Stimulated activated CD4-positive, alpha-beta T cell treated with anti-CD3 and anti-CD28 coated beads, Interleukin-2, amount 100 ng/mL, for 48 hours (primary cell): ENCODE data around the gene ZNF292.
A peak's percentile ranks its signal among the peaks of the same experiment; 100 is the strongest.
"Not testable (repeated sequence)": the region's sequence is repeated elsewhere in the genome, so short reads cannot be mapped to it uniquely, and the experiment has no call there.

Experiments
- DNase-seq, 2 donors: peaks; one replicate each; pipeline ENCODE4 v3.0.0-alpha.2; 2020

Gene ZNF292

DNA sequence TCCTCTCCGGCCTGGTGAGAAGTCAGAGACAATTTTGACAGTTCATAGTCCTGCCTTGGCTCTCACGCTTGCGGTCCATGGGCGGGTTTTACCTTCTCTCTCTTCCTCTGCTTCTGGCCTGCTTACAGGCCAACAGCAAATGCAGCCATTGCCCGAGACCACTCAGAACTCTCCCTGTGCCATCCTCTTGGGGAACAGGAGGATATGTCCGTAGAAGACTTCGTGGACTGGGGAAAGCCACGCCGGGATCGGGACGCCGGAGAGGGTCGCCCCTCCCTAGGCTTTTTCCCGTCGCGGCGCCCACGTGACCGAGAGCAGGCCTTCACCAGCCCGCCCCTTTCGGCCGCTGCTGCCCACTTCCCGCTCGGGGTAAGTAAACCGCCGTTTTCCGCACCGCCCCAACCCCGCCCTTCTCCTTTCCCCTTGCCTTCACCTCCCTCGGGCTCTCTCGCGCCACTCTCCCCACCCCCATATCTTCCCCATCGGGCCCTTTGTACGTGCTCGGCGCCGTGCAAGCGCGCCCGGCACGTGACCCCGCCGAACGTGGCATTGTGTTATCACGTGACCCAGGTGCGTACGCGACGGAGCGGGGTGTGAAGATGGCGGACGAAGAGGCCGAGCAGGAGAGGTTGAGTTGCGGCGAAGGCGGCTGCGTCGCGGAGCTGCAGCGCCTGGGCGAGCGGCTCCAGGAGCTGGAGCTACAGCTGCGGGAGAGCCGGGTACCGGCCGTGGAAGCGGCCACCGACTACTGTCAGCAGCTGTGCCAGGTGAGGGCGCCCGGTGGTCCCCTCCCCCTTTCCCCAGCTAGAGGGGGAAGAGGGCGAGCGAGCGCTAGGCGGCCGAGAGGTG is at the start of gene ZNF292:
ZNF292 (plus strand) TSS at position 573 of the 849 bp plus-strand sequence; CDS start at position 600, 27 bp downstream.
- DNase-seq, result peak; percentile 94 to 96

DNA sequence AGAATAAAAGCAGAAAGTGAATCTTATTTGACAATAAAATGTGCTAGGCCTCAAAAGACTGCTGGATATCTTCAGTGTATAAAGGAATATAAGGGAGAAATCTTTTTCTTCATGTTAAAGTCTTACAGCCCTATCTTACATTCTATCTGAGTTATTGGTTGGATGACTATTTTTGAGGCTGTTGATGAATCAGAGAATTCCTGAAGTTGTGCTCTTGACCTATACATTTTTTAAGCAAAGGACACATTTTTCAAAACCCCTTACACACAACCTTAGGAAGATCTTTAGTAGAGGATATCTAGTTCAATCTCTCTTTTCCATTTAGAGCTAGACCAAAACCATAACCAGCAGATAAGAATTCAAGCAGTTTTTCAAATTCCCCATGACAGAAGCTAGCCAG is 49.5 kb upstream of the ZNF292 start:
- DNase-seq, result no peak

DNA sequence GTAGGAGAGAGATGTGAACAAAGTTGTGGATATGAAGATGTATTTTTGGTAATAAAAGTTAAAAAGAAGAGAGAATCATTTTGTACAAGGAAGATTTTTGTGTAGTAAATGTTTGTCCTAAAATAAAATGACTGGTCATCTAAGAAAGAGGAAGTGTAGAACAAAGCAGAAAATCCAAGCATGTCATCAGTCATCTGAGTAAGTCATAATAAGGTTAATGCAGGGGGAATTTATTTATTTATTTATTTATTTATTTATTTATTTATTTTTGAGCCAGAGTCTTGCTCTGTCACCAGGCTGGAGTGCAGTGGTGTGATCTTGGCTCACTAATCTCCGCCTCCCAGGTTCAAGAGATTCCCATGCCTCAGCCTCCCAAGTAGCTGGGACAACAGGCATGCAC is 44.7 kb upstream of the ZNF292 start:
- no peak for DNase-seq

DNA sequence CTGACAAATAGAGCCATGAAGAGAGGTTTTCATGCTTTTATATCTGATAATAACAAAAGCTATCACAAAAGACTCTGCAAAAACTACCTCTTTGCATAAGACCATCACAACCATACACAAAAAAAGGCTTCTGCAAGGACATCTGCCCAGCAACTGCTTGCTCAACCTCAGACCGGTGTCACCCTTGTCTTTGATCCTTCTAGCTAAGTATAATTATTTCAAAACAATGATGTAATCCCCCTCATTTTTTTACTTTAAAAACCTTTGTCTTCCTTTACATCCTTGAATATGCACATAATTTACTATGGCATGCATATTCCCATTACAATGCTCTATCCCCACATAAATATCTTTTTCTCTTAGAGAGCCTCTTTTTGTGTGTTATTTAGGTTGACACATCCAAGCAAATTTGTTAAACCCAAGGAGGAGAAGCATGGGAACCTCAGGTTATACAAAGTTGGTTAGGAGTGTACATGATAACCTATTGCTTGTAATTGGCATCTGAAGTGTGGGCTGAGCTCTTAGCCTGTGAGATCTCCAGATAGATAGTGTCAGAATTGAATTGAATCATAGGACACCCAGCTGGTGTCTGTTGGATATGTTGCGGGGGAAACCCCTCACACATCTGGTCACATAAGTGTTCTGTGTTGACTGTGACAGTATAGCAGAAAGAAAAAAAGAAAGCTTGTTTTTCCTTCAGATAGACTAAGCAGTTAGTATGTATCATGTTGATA is 39.8 kb upstream of the ZNF292 start:
- DNase-seq, result no peak

DNA sequence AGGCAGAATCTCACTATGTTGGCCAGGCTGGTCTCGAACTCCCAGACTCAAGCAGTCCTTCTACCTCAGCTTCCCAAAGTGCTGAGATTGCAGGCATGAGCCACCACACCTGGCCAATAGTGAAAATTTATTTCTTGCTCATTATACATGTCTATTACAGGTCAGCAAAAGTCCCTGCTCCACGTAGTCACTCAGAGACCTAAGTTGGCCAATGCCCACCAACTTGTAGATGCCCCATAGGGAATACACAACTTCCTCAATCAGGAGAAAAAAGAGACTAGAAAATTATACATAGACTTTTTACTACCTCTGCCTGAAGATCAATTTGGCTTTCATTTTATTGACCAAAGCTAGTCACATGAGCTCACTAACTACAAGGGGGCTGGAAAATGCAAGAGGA is 38.4 kb upstream of the ZNF292 start:
- no peak for DNase-seq

DNA sequence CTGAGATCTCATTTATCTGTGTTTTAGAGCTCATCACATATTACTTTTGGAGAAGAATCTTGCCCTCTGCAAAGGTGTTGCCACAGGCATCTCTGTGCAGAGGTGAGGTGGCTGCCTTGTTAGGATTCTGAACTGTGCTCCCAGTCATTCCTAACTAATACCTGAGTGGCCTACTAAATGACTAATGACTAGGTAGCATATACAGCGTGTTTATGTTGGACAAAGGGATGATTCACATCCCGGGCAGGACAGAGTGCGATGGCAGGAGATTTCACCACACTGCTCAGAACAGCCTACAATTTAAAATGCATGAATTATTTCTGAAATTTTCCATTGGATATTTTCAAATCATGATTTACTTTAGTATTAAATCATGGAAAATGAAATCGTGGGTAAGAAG is 37.3 kb upstream of the ZNF292 start:
- no peak for DNase-seq

DNA sequence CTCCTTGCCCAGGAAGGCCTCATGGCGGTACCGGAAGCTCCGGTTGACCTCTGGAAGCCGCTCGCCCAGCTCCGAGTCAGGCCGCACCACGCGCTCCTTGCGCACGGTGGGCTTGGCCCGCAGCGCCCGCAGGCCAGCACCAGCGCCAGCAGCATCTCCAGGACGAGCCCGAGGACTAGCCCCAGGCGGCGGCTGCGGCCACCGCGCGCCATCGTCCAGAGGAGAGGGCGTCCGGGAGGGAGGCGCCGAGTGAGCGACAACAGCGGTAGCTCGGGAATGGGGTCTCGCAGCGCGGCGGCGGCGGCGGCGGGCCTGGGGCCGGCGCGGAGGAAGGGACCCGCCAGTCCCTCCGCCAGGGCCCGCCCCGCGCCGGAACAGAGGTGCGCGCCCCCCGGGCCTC is 32.9 kb upstream of the ZNF292 start:
- no peak for DNase-seq

DNA sequence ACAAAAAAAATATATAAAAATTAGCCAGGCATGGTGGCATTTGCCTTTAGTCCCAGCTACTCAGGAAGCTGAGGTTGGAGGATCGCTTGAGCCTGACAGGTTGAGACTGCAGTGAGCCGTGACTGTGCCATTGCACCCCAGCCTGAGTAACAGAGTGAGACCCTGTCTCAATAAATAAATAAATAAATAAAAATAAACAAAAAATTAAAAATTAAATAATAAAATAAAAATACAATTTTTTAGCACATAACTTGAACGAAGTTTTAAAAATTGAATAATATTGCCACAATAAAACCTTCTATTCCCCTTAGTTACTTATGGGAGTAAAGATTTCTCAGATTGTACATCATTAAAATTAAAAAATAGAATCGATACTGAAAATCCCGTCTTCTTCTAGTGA is 31.3 kb upstream of the ZNF292 start:
- no peak for DNase-seq

DNA sequence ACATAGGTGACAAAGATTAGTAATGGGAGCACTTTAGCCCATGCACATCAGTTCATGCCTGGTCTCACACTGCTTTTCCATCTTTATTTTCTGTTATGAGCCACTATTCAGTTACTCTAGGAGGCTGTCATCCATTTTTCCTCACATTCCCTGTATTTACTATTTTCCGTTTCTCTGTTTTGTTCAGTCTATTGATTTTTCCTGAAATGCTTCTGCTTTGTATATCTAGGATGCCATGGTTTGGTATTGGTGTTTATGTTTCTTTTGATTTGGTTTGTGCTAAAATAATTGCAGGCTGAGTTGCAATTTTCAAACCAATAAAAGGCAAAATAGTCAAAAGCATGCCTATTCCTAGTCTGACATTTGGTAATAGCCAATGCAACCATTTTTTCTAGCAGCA is 28.9 kb upstream of the ZNF292 start:
- no peak for DNase-seq

DNA sequence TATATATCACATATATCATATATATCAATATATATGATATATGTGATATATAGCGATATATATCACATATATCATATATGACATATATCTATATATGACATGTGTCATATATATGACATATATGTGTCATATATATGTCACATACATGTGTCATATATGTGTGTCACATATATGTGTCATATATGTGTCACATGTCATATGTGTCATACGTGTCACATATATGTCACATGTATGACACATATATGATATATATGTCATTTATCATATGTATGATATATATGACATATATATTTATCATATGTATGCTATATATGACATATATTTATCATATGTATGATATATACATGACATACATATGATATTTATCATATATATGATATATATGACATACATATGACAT is 27.6 kb upstream of the ZNF292 start:
- DNase-seq, result no peak

DNA sequence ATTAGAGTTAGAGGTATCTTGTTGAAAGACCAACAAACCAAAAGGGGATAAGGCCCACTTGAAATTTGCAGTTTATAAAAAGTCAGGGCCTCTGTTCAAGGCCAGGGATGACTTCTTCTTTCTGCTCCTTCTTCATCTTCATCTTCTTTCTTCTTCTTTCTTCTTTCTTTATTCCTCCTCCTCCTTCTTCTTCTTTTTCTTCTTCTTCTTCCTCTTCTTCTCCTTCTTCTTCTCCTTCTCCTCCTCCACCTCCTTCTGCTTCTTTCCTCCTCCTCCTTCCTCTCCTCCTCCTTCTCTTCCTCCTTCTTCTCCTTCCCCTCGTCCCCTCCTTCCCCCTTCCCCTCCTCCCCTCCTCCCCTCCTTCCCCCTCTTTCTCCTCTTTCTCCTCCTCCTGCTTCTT is 18.4 kb upstream of the ZNF292 start:
- no peak for DNase-seq

DNA sequence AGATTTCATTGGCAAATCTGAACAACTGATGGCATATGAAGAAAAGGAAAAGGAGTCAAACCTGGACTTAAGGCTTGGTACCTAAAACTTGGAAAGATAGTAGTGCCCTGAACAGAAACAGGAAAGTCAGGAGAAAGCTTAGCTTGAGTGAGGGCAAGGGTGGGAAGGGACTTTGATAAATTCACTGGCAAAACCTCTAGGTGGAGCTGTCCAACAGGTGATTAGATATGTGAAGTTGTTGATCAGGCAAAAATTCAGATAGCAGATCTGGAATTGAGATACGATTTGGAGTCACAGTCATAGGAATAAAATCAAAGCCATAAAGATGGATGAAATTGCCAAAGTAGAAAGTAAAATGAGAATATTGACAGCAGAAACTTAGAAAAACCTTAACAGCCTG is 16.1 kb upstream of the ZNF292 start:
- peak in 1 of 2 donors; percentile 47 for DNase-seq

DNA sequence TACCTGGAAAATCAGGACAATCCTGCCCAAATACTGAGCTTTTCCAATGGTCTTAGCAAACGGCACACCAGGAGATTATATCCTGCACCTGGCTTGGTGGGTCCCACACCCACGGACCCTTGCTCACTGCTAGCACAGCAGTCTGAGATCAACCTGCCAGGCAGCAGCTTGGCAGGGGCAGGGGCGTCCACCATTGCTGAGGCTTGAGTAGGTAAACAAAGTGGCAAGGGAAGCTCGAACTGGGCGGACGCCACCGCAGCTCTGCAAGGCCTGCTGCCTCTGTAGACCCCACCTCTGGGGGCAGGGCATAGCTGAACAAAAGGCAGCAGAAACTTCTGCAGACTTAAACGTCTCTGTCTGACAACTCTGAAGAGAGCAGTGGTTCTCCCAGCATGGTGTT is 15.4 kb upstream of the ZNF292 start:
- DNase-seq, result not testable (repeated sequence)

DNA sequence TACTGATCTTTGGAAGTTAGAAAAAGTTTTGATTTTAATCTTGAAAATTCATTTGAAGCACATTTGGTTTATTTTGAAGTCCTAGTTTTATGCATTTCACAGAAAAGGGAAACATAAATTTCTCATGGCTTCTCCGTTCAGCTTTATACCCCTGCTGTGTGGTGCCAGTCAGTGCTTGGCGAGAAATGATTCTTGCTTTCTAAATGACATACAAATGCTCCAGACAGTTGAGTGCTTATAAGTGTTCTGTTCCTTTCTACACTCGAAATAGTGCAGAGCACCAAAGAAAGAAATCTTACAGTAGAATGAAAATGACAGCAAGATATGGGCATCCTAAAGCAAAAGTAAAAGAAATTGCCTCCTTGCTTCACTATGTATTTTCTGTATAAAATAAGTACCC is 9.0 kb upstream of the ZNF292 start:
- no peak for DNase-seq

DNA sequence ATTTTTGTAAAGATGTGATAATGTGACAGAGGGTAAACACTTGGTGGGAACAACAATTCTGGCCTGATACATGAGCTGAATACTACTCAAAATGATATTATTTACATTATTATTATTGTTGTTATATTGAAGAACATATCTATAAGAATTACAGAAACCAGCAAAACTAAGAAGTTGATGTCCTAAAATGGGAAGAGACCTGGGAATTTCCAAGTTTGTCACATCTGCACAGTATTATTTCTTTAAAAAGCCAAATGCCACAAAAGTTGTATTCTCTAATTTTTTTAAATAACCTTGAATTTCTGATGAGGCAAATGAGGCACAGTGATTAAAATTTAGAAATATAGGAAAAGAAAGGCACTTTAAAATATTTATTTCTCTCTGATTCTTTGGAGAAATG is 5.0 kb upstream of the ZNF292 start:
- DNase-seq, result no peak

DNA sequence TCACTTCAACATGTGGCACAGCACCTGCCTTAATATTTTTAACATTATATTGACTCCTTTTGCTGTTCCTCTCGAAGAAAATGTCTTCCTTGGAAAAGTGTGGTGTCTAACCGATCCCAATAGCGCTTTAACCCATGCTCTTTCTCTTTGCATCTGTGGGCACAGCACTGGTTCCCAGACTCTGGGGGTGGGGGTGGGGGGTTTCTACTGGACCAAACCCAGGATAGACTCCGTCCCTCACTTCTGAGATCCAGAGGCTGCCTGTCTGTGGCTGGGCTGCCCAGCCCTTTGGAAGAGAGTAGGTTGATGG is 3.9 kb upstream of the ZNF292 start:
- DNase-seq, result no peak

DNA sequence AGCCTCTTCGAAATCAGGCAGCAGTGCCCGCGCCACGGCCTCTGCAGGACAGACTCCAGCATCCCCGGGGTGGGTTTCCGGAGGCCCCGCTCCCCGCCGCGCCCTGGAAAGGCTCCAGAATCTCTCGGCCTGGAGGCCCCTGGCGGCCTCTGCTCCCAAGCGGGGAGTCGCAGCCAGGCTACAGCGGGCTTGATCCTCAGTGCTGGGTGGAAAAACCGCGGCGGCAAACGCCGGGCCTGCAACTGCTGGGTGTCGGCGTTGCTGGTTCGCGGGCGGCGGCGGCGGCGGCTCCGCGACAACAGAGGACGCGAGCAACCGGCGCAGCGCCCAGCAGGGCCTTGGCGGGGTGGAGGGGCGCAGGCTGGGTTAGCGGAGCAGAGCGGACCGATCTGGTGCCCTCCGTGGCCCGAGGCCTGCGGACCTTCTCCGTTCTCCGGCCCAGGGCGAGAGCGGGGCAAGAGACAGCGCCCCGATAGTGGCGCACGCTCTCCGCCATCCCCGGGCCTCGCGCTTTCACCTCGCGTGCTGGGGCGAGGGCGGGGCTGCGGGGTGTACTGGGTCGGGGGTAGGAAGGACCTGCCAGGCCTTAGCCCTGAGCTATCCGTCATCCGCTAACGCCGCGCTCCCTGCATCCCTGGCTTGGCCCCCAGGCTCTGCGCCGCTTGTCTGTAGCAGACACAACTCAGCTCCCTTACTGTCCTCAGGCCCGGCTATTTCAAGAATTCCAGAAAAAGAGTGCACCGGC is 3.4 kb upstream of the ZNF292 start:
- DNase-seq, result peak; percentile 61 to 68

DNA sequence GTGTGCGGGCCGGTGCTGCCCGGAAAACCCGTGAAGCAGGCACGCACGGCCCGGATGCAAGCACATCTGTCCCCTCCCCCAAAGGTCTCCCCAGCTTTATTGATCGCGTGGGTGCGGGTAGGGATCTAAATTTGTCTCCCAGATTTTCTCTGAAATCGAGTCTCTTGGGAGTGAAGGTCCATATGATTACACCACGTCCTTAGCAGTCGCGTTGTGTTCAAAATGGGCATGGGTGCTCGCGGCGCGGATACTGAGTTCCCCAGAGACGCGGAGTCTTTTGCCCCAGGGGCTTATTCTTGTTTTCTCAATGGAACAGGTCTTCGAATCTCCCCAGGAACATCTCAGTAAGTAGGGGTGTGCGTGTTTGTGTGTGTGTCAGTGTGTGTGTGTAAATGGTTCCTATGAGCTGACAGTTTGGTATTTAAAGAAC is 2.8 kb upstream of the ZNF292 start:
- no peak for DNase-seq

DNA sequence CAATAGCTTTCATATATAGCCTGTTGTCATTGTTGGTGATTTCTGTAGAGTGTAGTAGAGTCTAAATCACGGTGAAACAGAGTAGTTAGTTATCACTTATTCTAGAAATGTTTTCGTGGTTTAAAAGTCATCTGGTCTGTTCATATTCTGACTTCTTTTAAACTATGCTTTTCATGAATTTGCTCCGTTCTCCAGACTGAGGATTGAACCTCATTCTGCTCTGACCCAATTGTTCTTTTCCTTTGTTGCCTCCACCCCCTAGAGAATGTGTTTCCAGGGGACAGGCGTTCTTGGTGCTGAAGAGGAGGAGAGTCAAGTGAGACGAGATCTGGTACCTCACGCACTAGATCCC is 748 bp upstream of the ZNF292 start:
- DNase-seq, result no peak

DNA sequence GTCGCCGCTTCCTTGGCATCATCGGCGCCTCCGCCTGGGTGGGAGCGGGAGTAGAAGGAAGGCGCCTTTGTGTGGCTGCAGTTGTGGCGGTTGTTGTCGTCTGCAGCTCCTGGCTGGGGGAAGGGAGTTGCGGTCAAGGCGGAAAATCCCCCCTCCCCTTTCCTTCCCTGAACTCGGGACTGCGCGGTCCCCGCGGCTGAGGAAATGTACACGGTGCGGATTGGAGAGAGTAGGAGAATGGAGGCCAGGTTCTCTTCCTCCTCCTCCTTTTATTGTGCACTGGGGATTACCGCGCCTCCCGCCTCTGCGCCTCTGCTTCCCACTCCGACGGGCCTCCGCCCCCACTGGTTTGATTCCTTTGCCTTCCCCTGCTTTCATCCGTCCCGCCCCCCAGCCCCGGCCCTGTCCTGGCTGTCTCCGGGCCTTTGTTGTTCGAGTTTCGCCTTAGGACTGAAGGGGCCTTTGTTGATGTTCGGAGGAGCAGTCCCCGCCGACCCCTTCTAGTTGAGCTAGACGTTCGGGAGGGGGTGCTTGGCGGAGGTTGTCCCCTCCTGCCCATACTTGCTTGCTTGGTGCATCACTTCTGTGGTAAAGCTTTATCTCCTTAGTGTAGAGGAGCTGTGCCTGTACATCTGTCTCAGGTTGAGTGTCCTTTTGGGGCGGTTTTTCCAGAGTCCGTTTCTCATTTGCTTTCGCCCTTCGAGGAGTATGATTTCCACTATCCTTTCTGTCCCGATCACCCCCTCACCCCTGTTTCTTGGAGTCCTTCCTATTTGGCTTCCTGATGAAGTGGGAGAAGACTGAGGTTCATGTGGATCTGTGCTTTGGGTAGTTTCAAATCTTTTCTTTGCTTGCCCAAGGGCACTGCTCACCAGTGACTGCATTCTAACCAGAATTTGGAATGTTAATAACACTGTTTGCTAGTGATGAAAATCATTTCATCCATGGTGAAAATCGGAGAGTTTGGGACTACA is 764 bp downstream of the ZNF292 start:
- DNase-seq, result peak; percentile 42 to 44

DNA sequence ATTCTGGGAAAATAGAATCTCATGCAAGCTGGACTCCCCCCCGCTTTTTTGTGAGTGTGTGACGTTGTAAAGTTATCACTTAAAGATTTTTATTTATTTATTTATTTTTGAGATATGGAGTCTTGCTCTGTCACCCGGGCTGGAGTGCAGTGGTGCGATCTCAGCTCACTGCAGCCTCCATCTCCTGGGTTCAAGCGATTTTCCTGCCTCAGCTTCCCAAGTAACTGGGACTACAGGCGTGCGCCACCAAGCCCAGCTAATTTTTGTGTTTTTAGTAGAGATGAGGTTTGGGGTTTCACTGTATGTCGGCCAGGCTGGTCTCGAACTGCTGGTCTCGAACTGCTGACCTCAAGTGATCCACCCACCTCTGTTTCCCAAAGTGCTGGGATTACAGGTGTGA is 2.2 kb downstream of the ZNF292 start:
- DNase-seq, result not testable (repeated sequence)

DNA sequence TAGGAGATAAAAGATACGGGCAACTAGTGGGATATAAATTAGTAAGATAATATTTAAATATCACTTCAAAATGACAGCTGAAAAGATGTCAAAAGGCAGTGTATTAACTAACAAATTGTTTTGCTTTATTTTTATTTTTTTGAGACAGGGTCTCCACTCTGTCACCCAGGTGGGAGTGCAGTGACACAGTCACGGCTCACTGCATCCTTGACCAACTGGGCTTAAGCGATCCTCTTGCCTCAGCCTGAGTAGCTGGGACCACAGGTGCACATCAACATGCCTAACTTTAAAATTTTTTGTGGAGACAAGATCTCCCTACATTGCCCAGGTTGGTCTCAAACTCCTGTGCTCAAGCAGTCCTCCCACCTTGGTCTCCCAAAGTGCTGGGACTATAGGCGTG is 5.9 kb downstream of the ZNF292 start:
- DNase-seq, result no peak

DNA sequence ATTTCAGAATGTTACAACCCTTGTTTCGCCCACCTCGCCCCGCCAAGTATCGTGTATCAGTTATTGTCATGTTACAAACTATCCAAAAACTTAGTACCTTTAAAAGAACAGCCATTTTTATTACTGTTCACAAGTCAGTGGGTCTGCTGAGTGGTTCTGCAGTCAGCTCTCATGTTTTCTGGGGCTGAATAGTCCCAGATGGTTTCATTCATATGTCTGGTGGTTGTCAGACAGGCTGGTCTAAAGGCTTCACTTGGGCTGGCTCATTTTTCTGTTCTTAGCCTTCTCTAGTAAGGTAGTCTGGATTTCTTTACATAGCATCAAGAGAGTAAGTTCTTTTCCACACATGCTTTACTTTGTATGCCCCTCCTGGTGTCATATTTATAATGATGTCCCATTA is 8.6 kb downstream of the ZNF292 start:
- DNase-seq, result no peak
